K562 (cell line): ENCODE results near the gene RBMY1B. TPM values are rescaled to one million over a fixed set of nuclear protein-coding genes. Genes with fewer than 3 reads are reported as not detected.

Source experiments
- polyA plus RNA-seq, 8 experiments: library from polyadenylated mRNA; depleted of rRNA in 4 of 8; stranded (reverse) in 5 of 8; unstranded in 3 of 8; fragments of >200 nt; fragmentation: Nextera tagmentation in 2 of 8; fragmentation: Illumina TruSeq in 1 of 8; extraction: Ambion mirVana in 2 of 8; extraction: Trizol in 1 of 8; gene quantifications; 2 replicates each; pipeline versions ENCODE4 v1.2.1 to v1.2.3, GENCODE V29; 2011 to 2014; ENCODE audit warnings: inconsistent platforms in 1 of 8, missing spikeins in 1 of 8
- total RNA-seq, 7 experiments: library from RNA; depleted of rRNA in 6 of 7; stranded (reverse); fragments of >200 nt in 6 of 7; fragmentation: Illumina TruSeq in 2 of 7; extraction: Trizol in 2 of 7; gene quantifications; 2 replicates each; pipeline versions ENCODE4 v1.2.1 to v1.2.3, GENCODE V29; 2011 to 2021; ENCODE audit warnings: low replicate concordance in 1 of 7

RBMY1B gene
- total and polyA plus RNA-seq, 9 of the 15 experiments (the other 6 are each of a cell fraction or from before 2014, with no cell fraction given) = not detected

Other genes starting within 250 kb of the RBMY1B start
- not detected in 2 replicates for gene RBMY1A1, start 23.5 kb downstream of the RBMY1B start, total RNA-seq (2014; rRNA removed)
- not detected in 2 replicates for gene RBMY1A1, start 23.5 kb downstream of the RBMY1B start, total RNA-seq (2014; rRNA removed; fragmentation: Illumina TruSeq; extraction: Trizol)
- gene RBMY1A1, start 23.5 kb downstream of the RBMY1B start, total RNA-seq (2015; rRNA removed; fragmentation: Illumina TruSeq; extraction: Trizol) = not detected in 2 replicates
- not detected in 2 replicates for gene RBMY1A1, start 23.5 kb downstream of the RBMY1B start, total RNA-seq (2021)
- gene RBMY1A1, start 23.5 kb downstream of the RBMY1B start, polyA plus RNA-seq (2011; rRNA removed) = not detected in 2 replicates
- gene RBMY1A1, start 23.5 kb downstream of the RBMY1B start, polyA plus RNA-seq (2014; fragmentation: Illumina TruSeq; extraction: Trizol) = not detected in 2 replicates
- not detected for gene RBMY1A1, start 23.5 kb downstream of the RBMY1B start, polyA plus RNA-seq (2014; fragmentation: Nextera tagmentation; extraction: Ambion mirVana)
- gene RBMY1A1, start 23.5 kb downstream of the RBMY1B start, polyA plus RNA-seq (2014; rRNA removed) = not detected in 2 replicates